Stimulated activated CD4-positive, alpha-beta T cell treated with anti-CD3 and anti-CD28 coated beads, Interleukin-1b, Interleukin-23, amount 100 ng/mL, for 1 hour (primary cell): ENCODE measurements around the gene TEAD1.

Experiments used
- DNase-seq, 2 donors: peaks; one replicate each; pipeline ENCODE4 v3.0.0-alpha.2; 2020; ENCODE audit warnings: low read depth in 2 of 2

TEAD1 gene

GRCh38 chr11:12666915-12667314, 7.3 kb upstream of the TEAD1 start:
- DNase-seq, result no peak

GRCh38 chr11:12667646-12668045, 6.6 kb upstream of the TEAD1 start:
- no peak for DNase-seq

DNA sequence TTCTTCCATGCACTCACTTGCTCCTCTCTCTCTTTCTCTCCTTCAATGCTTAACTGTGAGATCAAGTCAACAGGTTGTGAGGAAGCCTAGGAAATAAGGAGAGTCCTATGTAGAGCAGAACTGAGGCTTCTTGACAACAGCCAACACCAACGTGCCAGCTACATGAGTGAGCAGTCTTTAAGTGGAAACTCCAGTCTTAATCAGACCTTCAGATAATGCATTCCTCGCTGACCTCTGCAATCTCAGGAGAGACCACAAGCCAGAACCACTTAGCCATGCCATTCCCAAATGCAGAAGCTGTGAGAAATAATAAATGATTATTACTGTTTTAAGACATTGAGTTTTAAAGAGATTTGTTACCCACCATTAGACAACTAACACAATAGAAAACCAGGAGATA, 6.1 kb upstream of the TEAD1 start:
- no peak for DNase-seq

GRCh38 chr11:12669930-12670329, 4.3 kb upstream of the TEAD1 start:
- DNase-seq, result no peak

DNA sequence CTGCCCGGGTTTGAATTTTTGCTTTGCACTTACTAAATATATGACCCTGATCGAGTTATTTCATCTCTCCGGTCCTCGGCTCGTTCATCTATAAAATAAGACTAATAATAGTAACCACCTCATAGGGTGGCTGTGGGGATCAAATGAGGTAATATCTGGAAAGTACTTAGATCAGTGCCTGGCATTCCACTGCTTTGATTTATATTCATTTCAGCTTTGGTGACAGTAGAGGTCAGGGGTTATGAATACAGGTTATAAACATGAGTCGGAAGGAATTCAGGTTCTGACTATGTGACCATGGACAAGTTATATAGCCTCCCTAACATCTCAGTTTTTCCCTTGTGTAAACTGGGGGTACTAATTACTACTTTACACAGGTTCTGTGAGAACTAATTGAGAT, 2.9 kb upstream of the TEAD1 start:
- DNase-seq, result no peak

GRCh38 chr11:12673601-12673923, 659 bp upstream of the TEAD1 start:
- no peak for DNase-seq

GRCh38 chr11:12674571-12674935, 332 bp downstream of the TEAD1 start:
- DNase-seq, result no peak

GRCh38 chr11:12674936-12675696, 895 bp downstream of the TEAD1 start:
- DNase-seq, result no peak

DNA sequence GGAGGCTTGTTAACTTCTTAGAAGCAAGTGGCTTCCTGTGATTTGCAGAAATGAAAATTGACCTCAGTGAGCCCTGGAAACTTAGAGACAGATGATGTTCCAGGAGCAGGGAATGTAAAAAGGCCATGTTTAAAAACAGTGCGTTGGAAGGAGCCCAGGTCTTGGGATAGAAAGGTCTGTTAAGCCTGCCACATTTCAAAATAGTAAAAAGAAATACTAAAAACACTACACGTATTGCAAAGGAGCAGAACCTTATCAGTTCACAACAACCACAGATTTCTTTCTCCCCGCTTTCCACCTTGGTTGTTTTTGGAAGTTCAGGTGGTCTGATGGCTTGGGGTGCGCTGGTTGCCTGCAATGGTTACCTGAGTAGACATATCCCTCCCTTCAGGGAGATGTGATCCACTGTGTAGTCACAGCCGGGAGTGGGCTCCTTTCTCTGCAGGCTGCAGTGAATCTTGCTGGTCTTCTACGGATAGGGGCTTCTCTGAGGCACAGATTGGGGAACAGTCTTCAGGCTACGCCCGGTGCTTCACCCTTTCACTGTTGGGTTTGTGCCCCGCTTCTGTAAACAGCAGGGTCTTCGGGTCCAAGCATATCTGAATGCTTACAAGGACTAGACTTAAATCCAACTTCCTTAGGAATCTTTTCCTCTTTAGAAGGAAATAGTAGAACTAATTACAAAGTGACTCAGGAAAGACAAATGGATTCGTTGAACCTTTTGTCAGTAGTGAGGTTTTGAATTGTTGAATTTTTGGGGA, 1.9 kb downstream of the TEAD1 start:
- DNase-seq, result no peak

- DNase-seq, result no peak
These were observed 2.9 kb downstream of the TEAD1 start for GRCh38 chr11:12677131-12677530.

GRCh38 chr11:12678092-12678491, 3.9 kb downstream of the TEAD1 start:
- DNase-seq, result no peak

- no peak for DNase-seq
These were observed 4.8 kb downstream of the TEAD1 start for GRCh38 chr11:12678991-12679390.

DNA sequence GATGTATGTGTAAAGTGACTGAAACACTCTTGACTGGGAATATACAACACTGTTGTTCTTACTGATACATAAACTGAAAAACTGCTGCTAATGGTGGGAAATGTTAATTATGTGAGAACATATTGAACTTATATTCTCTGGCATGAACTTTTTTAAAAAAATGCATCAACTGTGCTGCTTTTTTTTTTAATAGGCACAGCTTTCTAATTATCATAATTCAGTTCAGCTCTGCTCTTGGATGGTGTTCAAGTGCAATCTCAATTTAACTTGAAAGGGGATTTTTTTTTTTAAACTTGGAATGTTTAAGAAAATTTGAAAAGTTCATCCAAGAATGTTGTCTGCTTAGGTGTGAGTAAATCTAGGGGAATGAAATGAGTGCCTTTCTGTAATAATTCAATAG, 5.2 kb downstream of the TEAD1 start:
- no peak for DNase-seq

DNA sequence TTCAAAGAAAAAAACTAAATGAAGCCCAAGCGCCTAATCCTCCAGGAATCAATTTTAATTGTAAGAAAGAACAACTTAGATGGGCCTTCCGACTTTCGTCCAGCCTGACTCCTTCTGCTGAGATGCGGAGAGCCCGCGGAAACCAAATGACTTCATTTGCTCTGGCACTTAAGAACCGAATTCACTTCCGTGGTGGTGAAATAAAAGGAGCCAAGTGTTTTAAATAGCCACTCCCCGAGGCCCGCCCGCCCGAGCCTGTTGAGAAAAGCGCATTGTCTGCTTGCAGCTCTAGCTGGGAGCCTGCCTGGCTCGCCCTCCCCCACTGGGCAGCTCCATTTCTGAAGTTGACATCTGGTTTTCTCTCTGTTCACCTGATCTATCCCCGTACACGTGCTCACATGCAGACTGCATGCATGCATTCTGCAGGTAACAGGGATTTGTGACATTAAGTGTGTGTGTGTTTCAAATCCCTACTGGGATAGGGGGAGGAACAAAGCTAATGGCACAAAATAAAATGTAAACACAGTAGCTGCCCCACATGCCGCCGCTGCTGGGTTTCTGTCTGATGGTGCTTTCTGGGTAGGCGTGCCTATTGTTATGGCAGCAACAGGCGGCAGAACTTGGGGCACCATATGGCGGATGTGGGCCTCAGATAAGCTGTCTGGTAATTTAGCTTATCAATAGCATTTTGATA, 6.2 kb downstream of the TEAD1 start:
- no peak for DNase-seq

DNA sequence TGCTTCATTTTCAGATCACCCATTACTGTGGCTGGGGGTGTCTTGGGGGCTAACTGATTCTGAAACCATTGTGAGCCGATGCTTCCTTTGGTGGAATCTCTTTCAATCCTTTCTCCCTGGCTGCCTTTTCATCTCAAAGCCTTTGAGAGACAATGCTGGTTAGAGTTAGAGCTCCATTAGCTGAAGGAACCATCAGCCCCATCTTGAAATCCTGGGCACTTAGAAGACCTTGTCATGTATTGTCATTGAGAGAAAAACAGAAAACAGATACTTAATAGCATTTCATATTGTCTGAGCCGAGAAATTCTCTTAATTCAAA, 6.7 kb downstream of the TEAD1 start:
- no peak for DNase-seq

DNA sequence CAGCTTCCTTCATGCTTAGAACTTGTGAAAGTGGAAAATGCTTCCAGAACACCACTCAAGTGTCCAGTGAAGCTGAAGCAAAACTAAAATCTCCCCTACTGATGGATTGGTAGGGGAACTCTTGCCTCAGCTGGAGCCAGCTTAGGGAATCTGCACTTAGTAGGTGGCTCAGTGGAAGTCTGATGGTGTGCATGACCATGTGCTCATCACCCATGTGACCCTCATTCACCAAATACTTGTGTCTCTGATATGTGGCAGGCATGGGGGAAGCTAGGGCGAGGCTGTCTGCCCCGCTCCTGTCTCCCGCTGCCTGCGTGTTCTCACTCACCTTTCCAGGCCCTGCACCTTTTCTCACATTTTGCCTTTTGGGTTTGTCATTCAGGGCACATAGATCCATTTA, 7.2 kb downstream of the TEAD1 start:
- no peak for DNase-seq

- DNase-seq, result no peak
These were observed 8.1 kb downstream of the TEAD1 start for GRCh38 chr11:12682288-12682687.

GRCh38 chr11:12682737-12683500, 8.7 kb downstream of the TEAD1 start:
- DNase-seq, result no peak

GRCh38 chr11:12683874-12684273, 9.7 kb downstream of the TEAD1 start:
- no peak for DNase-seq

- no peak for DNase-seq
These were observed 10.1 kb downstream of the TEAD1 start for GRCh38 chr11:12684315-12684714.

DNA sequence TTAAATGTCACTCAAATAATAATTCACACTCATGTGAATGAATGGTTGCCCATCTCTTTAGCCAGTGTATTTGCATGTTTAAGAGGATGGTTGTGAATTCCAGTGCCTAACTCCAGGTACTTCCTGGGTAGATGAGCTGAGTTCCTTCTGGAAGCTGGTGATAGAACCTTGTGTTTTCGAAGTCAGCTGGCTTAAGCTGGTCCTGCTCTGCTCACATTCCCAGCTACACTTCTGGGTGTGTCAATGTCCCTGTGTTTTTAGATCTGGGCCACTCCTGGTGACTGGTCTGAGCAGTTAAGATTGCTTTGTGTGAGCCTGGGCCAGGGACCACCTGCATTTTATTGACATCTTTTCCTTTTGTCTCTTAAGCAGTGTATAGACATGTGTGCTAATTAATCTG, 10.6 kb downstream of the TEAD1 start:
- DNase-seq, result no peak

GRCh38 chr11:12685229-12685628, 11.0 kb downstream of the TEAD1 start:
- DNase-seq, result no peak
